Measurements from ENCODE around the gene NAT16. TPM values are rescaled to one million over a fixed set of nuclear protein-coding genes. Genes with fewer than 3 reads are reported as not detected.

The NAT16 gene
- polyA plus RNA-seq, 1 of the 3 experiments (the other 2 are of a cell fraction) = 0.64 TPM

- CTCF ChIA-PET = interaction anchor here (0.8 to 2.7 kb wide), 5 partner anchors 10 to 80 kb away, joined by 3 to 32 read pairs (median 10); partner anchors contain the start of genes PLOD3 and ZNHIT1
- WGBS (ENCODE audit: low lambda C conversion rate) = 91% methylated on average over 5 of the region's 5 CpGs
- POLR2A ChIA-PET = interaction anchor here (0.9 kb wide), 1 partner anchor 37 kb away, joined by 4 read pairs; the partner anchor contains the start of gene VGF
Measured at GRCh38 chr7:101202603-101202918, 22.5 kb upstream of the NAT16 start.

More at GRCh38 chr7:101202603-101202918, 22.5 kb upstream of the NAT16 start:
- Histone ChIP-seq H3K36me3 (replicated peaks in 1 of 2; ENCODE audit: control insufficient read depth in 1 of 2, insufficient read depth in 2 of 2, low read length in 1 of 2) (peaks cover 0 to 6% of the 10 kb centered on the region in 2 experiments), H3F3A (replicated peaks; ENCODE audit: insufficient read depth) (peaks cover 2% of the 10 kb centered on the region), H4K20me1 (ENCODE audit: insufficient read depth) (no peaks in the 10 kb centered on the region), H3K9me3 (no peaks in the 10 kb centered on the region), H3K4me3 (ENCODE audit: low read depth in 2 of 2, low read length in 1 of 2) (no peak overlapping the region), H3K4me2 (no peak overlapping the region), H3K9me2 (no peaks in the 10 kb centered on the region), H3K27me3 (ENCODE audit: insufficient read depth) (no peaks in the 10 kb centered on the region; the same call in 1 of the 2 replicates), H3K79me2 (ENCODE audit: insufficient read depth) (no peaks in the 10 kb centered on the region), H2AFZ (ENCODE audit: low read depth) (no peak overlapping the region), H3K9ac (no peak overlapping the region), H3K27ac (ENCODE audit: low read depth in 2 of 2, low read length in 1 of 2) (no peak overlapping the region), H3K4me1 (ENCODE audit: control insufficient read depth in 1 of 2, insufficient read depth in 2 of 2, low read depth in 1 of 2, low read length in 1 of 2) (no peaks in the 10 kb centered on the region)
- TF ChIP-seq TEAD4 (IDR thresholded peaks at IDR 0.05; ENCODE audit: borderline replicate concordance, insufficient read depth) (no peak), NFIC (IDR thresholded peaks at IDR 0.05; ENCODE audit: borderline replicate concordance) (no peak), TCF12 (IDR thresholded peaks at IDR 0.05) (no peak), NRF1 (IDR thresholded peaks at IDR 0.05; ENCODE audit: low read depth, low read length) (no peak), MXI1 (IDR thresholded peaks at IDR 0.05; ENCODE audit: low read depth, low read length) (no peak), YY1 (IDR thresholded peaks at IDR 0.05; ENCODE audit: low read depth) (no peak), CHD2 (IDR thresholded peaks at IDR 0.05; ENCODE audit: low read length, partially characterized antibody) (no peak), MAX (IDR thresholded peaks at IDR 0.05; ENCODE audit: low read depth) (no peak), USF2 (IDR thresholded peaks at IDR 0.05; ENCODE audit: borderline replicate concordance, low read depth, low read length) (no peak), EP300 (IDR thresholded peaks at IDR 0.05; ENCODE audit: borderline replicate concordance in 1 of 2, low read depth in 1 of 2, low read length in 1 of 2) (no peak), RAD21 (IDR thresholded peaks at IDR 0.05; ENCODE audit: low read length) (no peak), RFX5 (IDR thresholded peaks at IDR 0.05; ENCODE audit: low read length) (no peak), EZH2phosphoT487 (IDR thresholded peaks at IDR 0.05; ENCODE audit: borderline replicate concordance, low read depth) (no peak), GATA2 (CRISPR knock-in tag; IDR thresholded peaks at IDR 0.05) (no peak)
- TF ChIP-seq, protein P1, sequence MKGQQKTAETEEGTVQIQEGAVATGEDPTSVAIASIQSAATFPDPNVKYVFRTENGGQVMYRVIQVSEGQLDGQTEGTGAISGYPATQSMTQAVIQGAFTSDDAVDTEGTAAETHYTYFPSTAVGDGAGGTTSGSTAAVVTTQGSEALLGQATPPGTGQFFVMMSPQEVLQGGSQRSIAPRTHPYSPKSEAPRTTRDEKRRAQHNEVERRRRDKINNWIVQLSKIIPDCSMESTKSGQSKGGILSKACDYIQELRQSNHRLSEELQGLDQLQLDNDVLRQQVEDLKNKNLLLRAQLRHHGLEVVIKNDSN (IDR thresholded peaks at IDR 0.05; ENCODE audit: borderline replicate concordance, low read depth) = no peak
- TF ChIP-seq, protein P2, sequence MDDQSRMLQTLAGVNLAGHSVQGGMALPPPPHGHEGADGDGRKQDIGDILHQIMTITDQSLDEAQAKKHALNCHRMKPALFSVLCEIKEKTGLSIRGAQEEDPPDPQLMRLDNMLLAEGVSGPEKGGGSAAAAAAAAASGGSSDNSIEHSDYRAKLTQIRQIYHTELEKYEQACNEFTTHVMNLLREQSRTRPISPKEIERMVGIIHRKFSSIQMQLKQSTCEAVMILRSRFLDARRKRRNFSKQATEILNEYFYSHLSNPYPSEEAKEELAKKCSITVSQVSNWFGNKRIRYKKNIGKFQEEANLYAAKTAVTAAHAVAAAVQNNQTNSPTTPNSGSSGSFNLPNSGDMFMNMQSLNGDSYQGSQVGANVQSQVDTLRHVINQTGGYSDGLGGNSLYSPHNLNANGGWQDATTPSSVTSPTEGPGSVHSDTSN (IDR thresholded peaks at IDR 0.05) = no peak
- TF ChIP-seq, protein P3, sequence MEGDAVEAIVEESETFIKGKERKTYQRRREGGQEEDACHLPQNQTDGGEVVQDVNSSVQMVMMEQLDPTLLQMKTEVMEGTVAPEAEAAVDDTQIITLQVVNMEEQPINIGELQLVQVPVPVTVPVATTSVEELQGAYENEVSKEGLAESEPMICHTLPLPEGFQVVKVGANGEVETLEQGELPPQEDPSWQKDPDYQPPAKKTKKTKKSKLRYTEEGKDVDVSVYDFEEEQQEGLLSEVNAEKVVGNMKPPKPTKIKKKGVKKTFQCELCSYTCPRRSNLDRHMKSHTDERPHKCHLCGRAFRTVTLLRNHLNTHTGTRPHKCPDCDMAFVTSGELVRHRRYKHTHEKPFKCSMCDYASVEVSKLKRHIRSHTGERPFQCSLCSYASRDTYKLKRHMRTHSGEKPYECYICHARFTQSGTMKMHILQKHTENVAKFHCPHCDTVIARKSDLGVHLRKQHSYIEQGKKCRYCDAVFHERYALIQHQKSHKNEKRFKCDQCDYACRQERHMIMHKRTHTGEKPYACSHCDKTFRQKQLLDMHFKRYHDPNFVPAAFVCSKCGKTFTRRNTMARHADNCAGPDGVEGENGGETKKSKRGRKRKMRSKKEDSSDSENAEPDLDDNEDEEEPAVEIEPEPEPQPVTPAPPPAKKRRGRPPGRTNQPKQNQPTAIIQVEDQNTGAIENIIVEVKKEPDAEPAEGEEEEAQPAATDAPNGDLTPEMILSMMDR (IDR thresholded peaks at IDR 0.05) = no peak
- no peak for DNase-seq

Data from SK-N-SH (cell line).